Suprapubic skin (tissue), 4 donors: ENCODE results near the gene VRK3.

Source experiments
- CTCF ChIP-seq, 2 donors: fragments of 200-600 bp in 1 of 2; fragments of 450-650 bp in 1 of 2; sonication (generic) in 1 of 2; IDR thresholded peaks; one replicate each; pipeline ENCODE4 v1.5.1; 2016 to 2019; ENCODE audit warnings: antibody characterized with exemption in 2 of 2, mild to moderate bottlenecking in 1 of 2, moderate library complexity in 1 of 2
- EP300 ChIP-seq: sonication (generic); formaldehyde crosslinking; IDR thresholded peaks from one replicate; pipeline ENCODE4 v1.6.1; 2017; ENCODE audit warnings: antibody characterized with exemption
- POLR2A ChIP-seq, 2 donors: fragments of 450-650 bp; IDR thresholded peaks; one replicate each; pipeline ENCODE4 v1.6.1; 2017; ENCODE audit warnings: antibody characterized with exemption in 2 of 2, mild to moderate bottlenecking in 2 of 2, moderate library complexity in 2 of 2
- POLR2AphosphoS5 ChIP-seq, 3 donors: sonication (generic); formaldehyde crosslinking; IDR thresholded peaks; one replicate each; pipeline ENCODE4 v1.6.1; 2017; ENCODE audit warnings: antibody characterized with exemption in 3 of 3

DNA sequence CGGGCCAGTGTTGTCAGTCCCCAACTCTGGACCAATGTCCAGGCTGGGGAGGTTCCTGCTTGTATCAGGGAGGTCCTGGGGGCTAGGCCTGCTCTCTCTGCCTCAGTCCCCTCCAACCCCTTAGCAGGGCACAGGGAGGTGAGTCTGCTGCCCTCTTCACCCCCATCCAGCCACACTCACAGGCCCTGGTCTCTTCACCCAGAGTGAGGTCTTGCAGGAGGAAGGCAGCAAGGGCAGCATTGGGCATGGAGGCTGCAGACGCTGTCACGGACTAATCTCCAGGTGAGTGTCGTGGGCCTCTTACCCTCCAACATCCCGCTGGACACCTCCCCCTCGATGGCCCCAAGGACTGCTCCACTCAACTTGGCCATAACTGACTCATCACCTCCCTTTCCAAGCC, 52.3 kb downstream of the VRK3 start:
- TF ChIP-seq POLR2A (IDR thresholded peaks at IDR 0.05) (no peak), POLR2AphosphoS5 (IDR thresholded peaks at IDR 0.05) (no peak), CTCF (IDR thresholded peaks at IDR 0.05) (no peak), EP300 (no peak)
